Stimulated activated CD4-positive, alpha-beta T cell treated with anti-CD3 and anti-CD28 coated beads, Interleukin-2, amount 100 ng/mL, for 24 hours (primary cell): Measurements from ENCODE around the gene EEFSEC.

Experiments
- DNase-seq, 2 donors: peaks; one replicate each; pipeline ENCODE4 v3.0.0-alpha.2; 2020

EEFSEC gene

DNA sequence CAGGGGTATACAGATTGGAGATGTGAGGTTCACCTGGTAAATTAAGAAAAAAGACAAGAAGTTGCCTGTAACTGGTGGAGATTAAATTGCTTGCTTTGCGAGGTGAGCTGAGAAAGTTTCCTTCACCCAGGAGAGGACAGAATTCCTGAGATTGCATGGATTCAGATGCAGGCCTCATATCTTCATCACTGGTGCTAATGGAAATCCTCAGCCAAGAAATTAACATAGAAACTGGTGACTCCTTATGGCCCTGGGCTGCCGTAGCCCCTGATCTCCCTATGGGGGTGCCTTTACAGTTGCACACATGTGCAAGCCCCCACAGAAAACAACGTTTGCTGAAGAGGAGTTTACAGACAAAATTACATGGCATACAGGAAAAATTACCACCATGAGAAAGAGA lies 68.0 kb downstream of the EEFSEC start:
- no peak for DNase-seq

DNA sequence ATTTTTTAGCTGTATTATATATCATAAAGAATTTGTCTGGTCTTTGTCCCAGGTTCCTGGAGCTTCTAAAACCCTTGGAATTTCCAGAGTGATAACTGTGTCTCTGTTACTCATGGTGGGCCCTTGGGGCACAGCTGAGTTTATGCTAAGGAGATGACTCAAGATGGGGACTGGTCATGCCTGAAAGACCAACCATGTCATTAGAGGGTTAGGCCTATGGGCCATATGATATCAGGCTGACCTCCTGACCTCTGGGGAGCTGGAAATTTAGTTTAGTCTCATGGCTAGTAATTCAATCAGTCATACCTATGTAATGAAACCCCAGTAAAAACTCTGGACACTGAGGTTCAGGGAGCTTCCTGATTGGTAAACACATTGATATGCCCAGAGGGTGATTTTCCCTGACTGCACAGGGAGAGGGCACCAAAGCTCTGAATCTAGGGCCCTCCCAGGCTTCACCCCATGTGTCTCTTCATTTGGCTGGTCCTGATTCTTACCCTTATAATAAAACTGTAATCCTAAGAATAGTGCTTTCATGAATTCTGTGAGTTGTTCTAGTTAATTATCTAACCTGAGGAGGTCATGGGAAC lies 69.6 kb downstream of the EEFSEC start:
- DNase-seq = no peak

DNA sequence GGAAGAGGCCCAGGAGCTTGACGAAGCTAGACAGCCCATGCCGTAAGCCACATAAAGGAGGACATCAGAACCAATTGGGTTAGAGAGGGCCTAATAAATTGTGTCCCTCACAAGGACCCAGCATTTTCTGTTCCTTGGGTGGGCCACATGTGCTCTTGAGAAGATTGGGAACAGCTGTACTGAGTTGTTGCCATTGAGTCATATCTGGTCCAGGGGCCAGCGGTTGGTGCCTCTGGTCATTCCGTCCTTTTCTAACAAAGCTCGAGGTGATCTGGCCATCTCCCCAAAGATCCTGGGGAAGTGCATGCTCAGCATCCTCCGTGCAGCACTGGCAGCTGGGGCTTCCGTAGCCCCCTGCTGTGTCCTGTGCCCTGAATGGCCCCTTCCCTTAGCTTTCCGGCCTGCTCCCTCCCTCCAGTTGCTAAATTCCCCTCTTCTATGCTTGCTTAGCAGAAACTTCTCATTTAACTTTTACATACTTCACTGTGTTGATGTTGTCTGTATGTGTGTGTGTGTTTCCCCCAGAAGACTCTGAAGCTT lies 73.0 kb downstream of the EEFSEC start:
- DNase-seq = no peak

DNA sequence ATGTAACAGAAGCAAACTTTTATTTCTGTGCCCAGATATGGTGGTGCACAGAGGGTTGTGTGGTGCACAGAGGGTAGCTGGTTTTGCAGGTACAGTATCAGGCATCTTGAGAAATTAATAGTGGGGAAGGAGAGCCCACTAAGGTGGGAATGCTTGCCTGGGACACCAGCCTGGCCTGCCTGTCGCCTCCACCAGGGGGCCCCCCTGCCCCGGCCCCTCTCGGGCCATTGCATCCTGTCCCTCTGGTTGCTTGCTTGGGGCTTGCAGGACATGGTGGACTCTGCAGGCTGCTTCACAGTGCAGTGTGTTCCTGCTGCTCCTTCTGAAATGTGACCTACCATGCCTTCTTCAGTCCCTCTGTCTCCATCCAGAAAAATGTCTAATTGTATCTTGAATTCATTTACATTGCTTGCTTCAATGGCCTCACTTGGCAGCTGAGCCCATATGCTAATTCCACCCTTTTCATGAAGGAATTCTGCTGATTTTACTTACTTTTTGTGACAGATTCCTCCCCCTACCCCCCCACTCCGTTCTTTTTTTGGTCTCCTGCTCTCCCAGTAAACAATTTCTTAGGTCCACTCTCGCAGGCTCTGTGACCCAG lies 73.6 kb downstream of the EEFSEC start:
- peak; percentile 30 to 34 for DNase-seq

DNA sequence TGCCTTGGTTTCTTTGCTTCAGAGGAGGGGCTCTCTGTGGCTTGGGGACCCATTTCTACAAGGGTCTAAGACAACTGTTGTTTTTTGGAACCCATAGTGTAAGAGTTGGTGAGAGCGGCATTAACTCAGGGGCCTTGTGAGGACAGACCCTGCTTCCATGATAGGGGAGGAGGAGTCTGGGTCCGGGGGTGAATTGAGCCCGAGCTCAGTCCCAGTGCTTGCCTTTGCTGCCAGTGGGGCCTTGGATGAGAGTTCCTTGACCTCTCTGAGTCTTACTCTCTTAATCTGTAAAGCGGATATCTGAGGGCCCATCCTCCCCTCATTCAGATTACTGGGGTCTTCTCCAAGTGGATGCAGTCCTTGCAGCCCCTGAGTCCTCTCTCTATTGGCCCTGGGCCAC lies 74.2 kb downstream of the EEFSEC start:
- DNase-seq = no peak

DNA sequence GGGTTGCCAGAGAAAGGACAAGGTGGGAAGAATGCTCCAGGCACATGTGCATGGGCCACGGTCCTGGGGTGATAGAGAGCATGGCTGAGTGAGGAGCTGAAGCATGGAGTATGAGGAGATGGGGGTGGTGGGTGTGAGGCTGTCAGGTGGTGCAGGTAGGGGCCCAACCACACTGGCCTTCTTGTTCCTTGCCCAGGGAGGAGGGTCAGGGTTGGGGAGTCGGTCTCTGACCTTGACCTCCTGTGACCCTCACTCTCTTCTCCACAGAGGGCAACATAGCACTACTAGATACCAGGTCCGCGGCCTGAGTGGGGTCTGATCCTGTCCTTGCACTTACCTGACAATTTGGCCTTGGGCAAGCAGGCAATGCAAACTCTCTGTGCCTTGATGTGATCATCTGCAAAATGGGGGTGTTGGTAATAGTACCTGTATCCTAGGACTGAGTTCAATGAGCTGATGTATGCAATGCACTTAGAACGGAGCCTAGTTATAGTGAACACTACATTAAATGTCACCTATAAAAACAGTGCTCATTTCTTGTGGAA lies 75.2 kb downstream of the EEFSEC start:
- no peak for DNase-seq

DNA sequence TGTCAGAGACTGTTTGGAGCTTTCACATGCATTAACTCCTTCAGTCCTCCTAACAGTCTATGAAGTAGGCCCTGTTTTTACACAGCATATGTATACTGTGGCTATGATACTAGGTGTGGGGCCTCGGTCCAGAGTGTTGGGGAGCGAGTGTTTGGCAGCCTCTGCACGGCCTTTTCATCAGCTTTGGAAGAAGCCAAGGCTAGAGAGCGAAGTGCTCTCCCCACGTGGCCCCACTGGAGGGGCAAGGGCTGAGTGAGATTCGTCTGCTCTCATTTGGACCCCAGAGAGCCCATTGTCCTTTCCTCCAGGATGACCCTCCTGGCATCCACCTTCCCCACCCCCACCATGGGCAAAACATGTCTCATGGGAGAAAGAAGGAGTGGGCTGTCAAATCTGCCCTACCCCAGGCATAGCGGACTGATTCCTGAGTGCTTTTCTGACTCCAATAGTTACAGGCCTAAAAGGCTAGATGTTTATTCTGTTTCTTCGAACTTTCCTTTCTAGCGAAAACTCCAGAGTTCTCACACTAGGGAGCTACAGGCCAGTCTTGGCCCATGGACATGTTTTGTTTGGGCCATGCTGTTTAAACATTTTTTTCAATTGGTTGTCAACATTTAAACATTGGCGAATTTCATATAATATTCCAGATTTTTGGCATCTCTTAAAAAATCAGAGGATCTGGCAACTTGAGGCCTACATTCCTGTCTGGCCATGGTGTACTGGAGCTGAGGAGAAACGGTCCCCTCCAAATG lies 76.0 kb downstream of the EEFSEC start:
- no peak for DNase-seq

DNA sequence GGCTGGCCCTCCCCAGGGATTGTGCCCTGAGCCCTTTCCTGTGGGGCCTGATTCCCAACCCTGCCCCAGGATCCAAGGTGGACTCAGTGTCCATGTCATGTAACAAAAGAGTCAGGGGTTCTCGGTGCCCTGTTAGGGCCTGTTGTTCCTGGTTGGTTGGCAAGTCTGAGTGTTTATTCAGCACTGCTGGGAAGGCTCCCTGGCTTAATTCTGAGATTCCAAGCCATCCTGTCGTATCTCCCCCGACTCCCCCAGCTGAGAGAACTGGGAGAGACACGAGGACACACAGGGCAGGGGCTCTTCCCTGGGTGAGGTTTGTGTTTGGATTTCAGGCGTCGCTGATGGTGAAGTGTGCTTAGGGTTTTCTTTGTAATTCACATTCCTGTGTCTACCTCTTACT lies 78.3 kb downstream of the EEFSEC start:
- DNase-seq = no peak

DNA sequence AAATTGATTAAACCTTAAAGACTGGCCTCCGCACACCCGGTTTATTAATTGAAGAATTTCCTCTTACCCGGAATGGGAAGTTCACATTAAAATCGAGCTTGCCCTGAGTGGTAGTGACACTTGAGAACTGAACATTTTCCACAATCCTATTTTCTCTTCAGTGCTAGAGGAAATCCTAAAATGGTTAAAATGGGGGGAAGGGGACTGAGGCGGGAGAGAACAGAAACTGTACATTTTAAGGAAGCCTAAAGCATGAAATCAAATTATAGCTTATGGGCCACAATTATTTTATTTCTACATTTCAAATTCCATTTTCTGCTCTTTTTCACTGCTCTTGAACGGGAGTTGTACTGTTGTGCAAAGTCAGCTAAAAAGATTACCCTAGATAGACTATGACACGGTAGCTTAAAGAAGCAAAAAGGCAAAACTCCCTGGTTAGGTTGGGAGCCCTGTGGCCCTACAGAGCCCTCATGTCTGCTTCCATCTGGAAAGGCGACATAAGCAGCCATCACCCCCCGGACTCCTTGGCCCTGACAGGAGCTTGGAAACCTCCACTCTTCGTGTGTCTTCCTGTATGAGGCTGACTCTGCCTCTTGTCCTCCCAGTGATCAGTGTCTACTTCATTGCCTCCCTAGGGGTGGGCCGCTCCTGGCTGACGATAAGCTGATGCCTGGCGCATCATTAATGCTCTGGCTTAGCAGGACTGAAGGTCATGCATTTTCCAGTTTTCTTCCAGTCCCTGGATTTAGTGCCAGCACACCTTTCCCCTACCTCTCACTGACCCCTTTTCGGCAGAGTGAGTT lies 79.3 kb downstream of the EEFSEC start:
- DNase-seq = no peak

DNA sequence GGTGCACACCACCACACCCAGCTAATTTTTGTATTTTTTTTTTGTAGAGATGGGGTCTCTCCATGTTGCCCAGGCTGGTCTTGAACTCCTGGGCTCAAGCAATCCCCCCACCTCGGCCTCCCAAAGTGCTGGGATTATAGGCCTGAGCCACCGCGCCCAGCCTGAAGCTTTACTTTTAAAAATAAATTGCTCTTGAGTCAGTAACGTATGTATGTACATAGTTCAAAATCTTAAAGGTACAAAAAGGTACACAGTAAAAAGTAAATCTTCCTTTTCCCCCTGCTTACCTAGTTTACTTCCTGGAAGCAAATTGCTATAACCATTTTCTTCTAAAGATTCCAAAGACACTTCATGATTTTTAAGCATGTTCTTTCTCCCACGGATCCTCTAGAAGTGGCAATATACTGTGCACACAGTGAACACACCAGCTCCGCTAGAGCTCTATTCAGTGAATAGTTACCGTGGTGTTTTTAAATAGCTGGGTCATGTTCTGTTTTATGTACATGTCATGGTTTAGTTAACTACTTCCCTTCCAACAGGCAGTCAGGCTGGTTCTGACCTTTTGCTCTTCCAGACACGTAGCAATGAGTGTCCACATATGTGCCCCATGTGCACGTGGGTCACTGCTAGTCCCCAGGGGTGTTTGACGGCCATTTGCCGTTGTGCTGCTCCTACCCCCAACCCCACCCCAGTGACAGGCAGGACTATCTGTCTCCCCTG lies 82.1 kb downstream of the EEFSEC start:
- no peak for DNase-seq

DNA sequence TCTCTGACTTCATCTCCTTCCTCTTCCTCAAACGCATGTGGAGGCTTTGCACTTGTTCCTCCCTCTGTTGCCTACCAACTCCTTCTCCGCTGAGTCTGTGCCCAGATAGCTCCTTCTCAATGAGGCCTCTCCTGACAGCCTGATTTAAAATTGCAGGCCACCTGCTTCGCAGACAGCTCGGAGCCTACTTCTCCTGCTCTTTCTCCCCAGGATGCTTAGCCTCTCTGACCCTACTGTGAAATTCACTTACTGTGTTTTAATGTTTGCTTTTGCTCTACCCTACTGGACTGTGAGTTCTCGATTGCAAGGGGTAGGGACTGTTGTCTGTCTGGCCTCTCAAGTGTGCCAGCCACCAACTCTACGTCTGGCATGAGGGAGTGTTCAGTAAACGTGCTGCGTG lies 83.4 kb downstream of the EEFSEC start:
- no peak for DNase-seq

DNA sequence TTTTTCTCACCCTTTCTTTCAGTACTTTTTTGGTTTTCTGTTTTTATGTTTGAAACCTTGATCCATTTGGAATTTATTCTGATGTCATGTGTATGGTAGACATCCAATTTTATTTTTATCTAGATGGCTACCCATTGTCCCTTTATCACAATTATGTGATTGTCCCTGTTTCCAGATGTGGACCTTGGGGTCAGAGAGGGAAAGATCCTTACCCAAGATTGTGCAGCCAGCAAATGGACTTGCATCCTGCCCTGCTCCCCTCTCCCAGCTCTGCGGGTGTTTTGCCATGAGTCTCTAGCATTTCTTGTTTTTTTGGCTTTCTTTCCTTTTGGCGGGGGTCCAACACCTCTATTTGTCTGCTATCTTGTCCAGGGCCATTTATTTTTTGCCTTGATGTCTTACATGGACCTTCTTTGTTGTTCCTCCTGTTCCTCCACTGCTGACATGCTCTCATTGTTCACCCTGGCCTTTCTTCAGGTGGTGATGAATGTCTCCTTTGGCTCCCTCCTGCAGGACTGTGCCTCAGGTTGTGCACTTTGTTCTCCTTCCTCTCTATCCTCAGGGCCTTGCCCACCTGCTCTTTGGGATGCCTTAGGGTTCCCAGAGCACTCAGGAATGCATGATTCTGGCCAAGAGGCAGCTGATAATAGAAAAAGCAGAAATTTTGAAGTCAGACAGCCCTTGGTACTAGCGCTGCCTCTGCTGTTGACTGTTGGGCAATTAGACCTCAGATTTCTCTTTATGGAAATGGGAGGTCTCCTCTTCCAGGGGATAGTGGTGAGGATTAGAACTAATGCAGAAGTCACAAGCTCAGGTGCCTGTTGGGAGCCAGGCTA lies 84.3 kb downstream of the EEFSEC start:
- DNase-seq = no peak

DNA sequence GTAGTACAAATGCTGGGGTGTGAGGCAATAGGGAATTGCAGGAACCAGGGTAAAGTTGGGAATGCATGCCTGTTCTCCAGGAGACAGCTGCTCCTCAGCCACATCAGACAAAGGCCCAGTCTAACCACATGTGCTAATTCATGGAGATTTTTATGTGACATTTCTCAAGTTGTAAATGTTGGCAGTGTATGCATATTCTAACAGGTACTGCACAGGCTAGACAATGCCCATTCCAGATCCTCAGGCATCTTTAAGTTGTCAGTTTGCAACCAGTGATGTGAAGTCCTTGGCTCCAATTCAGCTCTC lies 84.9 kb downstream of the EEFSEC start:
- DNase-seq = no peak

DNA sequence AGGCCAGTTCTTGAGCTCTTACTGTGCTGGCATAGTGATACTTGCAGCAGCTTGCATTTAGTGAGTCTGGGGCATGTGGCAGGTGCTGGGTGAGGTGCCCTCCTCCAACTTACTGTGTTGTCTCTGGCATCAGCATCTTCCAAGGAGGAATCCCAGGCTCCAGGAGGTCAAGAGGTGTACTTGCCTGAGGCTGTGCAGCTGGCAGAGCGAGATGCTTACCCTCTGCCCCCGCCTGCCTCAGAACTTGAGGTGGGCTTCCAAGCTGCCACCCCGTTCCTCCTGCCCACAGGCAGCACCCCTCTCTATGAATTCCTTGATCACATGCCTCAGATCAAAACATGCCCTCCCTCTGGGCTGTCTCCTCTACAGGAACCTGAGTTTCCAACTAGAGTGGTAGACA lies 86.0 kb downstream of the EEFSEC start:
- no peak for DNase-seq

DNA sequence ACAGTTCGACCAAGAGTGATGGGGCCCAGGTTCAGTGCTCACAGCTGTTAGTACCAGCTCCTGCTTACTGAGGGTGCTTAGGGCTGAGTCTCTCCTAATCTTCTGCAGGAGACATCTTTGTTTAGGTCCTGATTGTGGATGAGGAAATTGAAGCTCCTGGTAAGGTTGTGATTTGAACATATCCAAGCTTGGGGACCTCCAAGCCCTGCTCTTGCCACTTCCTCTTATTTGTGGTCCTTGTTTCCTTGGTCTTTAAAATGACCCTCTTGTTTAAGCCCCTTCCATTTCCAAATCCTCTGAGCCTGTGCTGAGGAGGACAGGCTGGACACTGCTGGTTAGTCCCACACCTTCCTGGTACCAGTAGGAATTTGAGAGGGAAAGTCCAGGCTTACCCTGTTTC lies 87.0 kb downstream of the EEFSEC start:
- DNase-seq = no peak

DNA sequence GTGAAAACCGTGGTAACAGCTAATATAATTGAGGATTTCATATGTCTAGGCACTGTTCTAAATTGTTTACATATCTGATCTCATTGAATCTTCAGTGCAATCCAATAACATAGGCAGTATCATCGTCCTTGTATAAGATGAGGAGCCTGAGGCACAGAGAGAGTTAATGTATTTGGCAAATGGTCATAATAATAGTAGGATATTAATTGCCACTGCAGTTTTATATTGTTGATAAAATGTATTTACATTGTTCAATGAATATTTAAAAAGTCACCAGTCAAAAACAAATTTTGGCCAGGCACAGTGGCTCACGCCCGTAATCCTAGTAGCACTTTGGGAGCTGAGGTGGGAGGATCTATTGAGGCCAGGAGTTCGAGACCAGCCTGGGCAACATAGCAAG lies 88.5 kb downstream of the EEFSEC start:
- no peak for DNase-seq

DNA sequence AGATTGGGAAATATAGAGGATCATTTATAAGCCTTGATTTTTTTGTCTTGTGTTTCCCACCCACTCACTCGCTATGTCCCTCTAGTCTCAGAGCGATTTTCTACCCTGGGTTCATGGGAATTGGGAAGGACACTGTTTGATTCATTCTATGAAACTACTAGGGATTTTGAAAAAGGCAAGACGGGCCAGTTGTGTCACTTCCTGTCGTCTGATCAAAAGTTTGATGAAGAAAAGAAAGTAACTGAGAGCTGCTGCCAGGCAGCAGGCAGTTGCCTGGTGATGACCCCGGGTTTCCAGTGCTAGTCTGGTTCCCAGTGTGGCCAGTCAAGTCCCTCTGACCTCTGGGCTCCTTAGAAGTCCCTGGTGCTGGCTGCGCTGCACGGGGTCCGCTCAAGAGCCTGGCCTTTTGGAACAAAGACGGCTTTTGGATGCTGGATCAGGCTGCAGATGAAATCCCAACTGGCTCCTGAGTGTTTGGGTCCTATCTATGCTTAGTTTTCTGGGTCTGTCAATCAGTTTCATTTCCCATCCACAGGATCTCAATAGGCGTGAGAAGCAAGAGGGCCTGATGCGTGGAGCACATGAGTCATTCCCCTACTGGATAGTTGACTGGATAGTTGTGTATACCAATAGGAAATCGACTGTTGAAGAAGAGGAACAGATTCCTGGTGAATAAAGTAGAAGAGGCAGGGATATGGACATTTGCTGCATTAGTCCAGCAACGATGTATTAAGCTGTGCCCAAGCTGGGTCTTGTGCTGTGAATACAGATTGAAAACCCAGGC lies 89.7 kb downstream of the EEFSEC start:
- DNase-seq = peak in 1 of 2 donors; percentile 15

DNA sequence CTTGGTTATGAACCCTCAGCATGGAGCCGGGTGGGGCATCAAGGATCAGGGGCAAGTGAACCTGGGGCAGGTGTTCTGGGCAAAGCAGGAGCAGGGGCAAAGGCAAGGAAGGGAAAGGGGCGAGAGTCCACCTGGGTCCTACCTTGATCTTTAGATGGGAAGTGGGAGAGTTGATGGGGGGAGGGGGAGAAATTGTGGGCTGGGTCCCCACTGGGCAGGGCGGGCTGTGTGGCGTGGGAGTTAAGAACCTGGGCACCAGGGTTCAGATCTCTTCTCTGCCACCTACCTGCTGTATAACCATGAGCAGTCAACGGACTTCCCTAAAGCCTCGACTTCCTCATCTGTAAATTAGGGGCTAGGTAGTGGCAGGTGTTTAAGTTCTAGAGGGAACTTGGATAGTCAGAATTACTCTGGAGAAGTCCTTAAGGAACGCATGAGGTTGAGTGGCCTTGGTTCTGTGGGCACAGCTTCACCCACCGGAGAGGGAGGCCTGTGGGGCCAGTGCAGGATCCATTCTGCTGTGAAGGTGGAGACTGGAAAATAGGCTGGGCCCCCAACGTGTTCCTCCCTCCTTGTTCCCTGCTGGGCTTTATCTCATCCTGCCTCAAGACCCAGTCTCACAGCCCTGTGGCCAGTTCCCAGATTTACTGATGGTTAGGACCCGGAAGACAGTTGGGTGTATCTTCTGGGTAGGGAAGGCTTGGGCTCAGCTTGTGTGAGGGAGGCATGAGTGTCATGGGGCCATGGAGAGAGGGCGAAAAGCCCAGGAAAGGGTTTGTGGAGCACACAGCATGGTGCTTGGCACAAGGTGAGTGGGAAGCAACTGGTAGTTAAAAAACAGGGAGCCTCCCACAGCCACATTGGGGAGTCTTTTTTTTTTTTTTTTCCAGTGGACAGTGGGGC lies 90.6 kb downstream of the EEFSEC start:
- DNase-seq = no peak

DNA sequence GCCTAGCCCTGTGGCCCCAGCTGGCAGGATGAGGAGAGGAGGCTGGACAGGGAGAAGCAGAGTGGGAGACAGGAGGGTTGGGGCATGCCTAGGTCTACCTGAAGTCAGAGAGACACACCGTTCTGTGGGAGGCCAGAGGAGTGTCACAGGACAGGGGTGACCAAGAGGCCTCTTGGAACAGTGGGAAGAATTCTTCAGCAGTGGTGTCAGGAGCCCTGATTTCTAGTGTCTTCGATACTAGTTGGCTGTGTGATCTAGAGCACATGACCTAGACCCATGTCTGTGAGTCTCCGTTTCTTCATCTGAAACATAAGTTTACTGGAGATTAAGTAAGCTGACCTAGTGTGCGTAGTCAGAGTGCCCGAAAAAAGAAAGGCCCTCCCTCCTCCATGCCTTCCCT lies 92.2 kb downstream of the EEFSEC start:
- no peak for DNase-seq
